Measurements from ENCODE around the gene CDK5R2. TPM values are rescaled to one million over a fixed set of nuclear protein-coding genes. Genes with fewer than 3 reads are reported as not detected.
A peak's percentile ranks its signal among the peaks of the same experiment; 100 is the strongest.

The CDK5R2 gene
- total RNA-seq, 1 donor from 2014 or later: 46.1 TPM

GRCh38 chr2:218958276-218958675 lies 1.2 kb upstream of the CDK5R2 start:
- peaks cover 21% of the 10 kb centered on the region for H3K9me3 Mint-ChIP-seq (ENCODE audit: unreplicated experiment)
- H3K27me3 Mint-ChIP-seq (ENCODE audit: unreplicated experiment): peaks cover 22% of the 10 kb centered on the region
- peaks cover 6% of the 10 kb centered on the region for H3K36me3 Mint-ChIP-seq (ENCODE audit: unreplicated experiment)
- H3K4me3 Mint-ChIP-seq (ENCODE audit: unreplicated experiment): peak overlapping the region; percentile 93
- H3K4me1 Mint-ChIP-seq (ENCODE audit: low read depth, unreplicated experiment): peaks cover 13% of the 10 kb centered on the region
- no peak overlapping the region for H3K27ac Mint-ChIP-seq (ENCODE audit: unreplicated experiment)
- TF ChIP-seq CTCF (IDR thresholded peaks at IDR 0.05; ENCODE audit: partially characterized antibody, unreplicated experiment): no peak
- no peak for DNase-seq

GRCh38 chr2:218959761-218960308 lies 369 bp downstream of the CDK5R2 start:
- TF ChIP-seq CTCF (IDR thresholded peaks at IDR 0.05; ENCODE audit: partially characterized antibody, unreplicated experiment): no peak
- Mint-ChIP-seq H3K27ac (ENCODE audit: unreplicated experiment) (no peak overlapping the region), H3K4me3 (ENCODE audit: unreplicated experiment) (no peak overlapping the region), H3K27me3 (ENCODE audit: unreplicated experiment) (peaks cover 21% of the 10 kb centered on the region), H3K36me3 (ENCODE audit: unreplicated experiment) (peaks cover 6% of the 10 kb centered on the region), H3K4me1 (ENCODE audit: low read depth, unreplicated experiment) (peaks cover 22% of the 10 kb centered on the region), H3K9me3 (ENCODE audit: unreplicated experiment) (peaks cover 23% of the 10 kb centered on the region)
- peak; percentile 46 for DNase-seq

- no peak for TF ChIP-seq CTCF (IDR thresholded peaks at IDR 0.05; ENCODE audit: partially characterized antibody, unreplicated experiment)
- Mint-ChIP-seq H3K27me3 (ENCODE audit: unreplicated experiment) (peaks cover 21% of the 10 kb centered on the region), H3K4me1 (ENCODE audit: low read depth, unreplicated experiment) (peaks cover 19% of the 10 kb centered on the region), H3K4me3 (ENCODE audit: unreplicated experiment) (peak overlapping the region; percentile 100), H3K9me3 (ENCODE audit: unreplicated experiment) (peaks cover 23% of the 10 kb centered on the region), H3K27ac (ENCODE audit: unreplicated experiment) (peak overlapping the region; percentile 98), H3K36me3 (ENCODE audit: unreplicated experiment) (peaks cover 6% of the 10 kb centered on the region)
- peak; percentile 63 for DNase-seq
Observed at GRCh38 chr2:218960309-218961165, 1.1 kb downstream of the CDK5R2 start.

- H3K36me3 Mint-ChIP-seq (ENCODE audit: unreplicated experiment): peaks cover 6% of the 10 kb centered on the region
- H3K27me3 Mint-ChIP-seq (ENCODE audit: unreplicated experiment): peaks cover 21% of the 10 kb centered on the region
- no peak for DNase-seq
- peaks cover 23% of the 10 kb centered on the region for H3K9me3 Mint-ChIP-seq (ENCODE audit: unreplicated experiment)
- H3K4me3 Mint-ChIP-seq (ENCODE audit: unreplicated experiment): peak overlapping the region; percentile 100
- peaks cover 19% of the 10 kb centered on the region for H3K4me1 Mint-ChIP-seq (ENCODE audit: low read depth, unreplicated experiment)
- no peak for TF ChIP-seq CTCF (IDR thresholded peaks at IDR 0.05; ENCODE audit: partially characterized antibody, unreplicated experiment)
- H3K27ac Mint-ChIP-seq (ENCODE audit: unreplicated experiment): peak overlapping the region; percentile 98
Observed at GRCh38 chr2:218961229-218961628, 1.8 kb downstream of the CDK5R2 start.

All from glutamatergic neuron (in vitro differentiated cells).